GM06990 (cell line): ENCODE measurements around the gene FBXO45.

Experiments used
- DNase-seq: peaks from one replicate; pipeline ENCODE4 v3.0.0-alpha.2; 2011; ENCODE audit not compliant: insufficient read length; ENCODE audit errors: extremely low read depth
- H3K27me3 ChIP-seq: replicated peaks from 2 replicates; pipeline ENCODE4 v1.6.0; 2011; ENCODE audit warnings: low read length; ENCODE audit not compliant: control insufficient read depth, insufficient read depth
- H3K36me3 ChIP-seq: 2 replicates; pipeline ENCODE4 v1.5.1; 2011; ENCODE audit warnings: low read length; ENCODE audit not compliant: control insufficient read depth, insufficient read depth
- H3K4me3 ChIP-seq: replicated peaks from 2 replicates; pipeline ENCODE4 v1.5.1; 2011; ENCODE audit warnings: low read depth, mild to moderate bottlenecking, control low read depth, low read length
- TF ChIP-seq, protein P1 (sequence below): IDR thresholded peaks from 2 replicates; pipeline ENCODE4 v1.5.1; 2011; ENCODE audit warnings: low read length, control low read depth, mild to moderate bottlenecking, inconsistent platforms; ENCODE audit not compliant: insufficient read depth, poor library complexity, severe bottlenecking

FBXO45 gene

DNA sequence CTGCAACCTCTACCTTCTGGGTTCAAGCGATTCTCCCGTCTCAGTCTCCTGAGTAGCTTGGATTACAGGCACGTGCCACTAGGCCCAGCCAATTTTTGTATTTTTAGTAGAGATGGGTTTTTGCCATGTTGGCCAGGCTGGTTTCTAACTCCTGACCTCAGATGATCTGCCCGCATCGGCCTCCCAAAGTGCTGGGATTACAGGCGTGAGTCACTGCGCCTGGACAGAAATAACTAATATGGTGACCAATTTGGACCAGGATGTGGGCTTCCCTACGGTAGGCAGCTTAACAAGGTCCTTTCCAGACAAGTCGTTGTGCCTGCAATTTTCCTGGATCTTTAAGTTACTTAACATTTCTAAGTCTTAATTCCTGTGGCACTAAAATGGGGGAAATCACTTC, 14.9 kb upstream of the FBXO45 start:
- no peaks in the 10 kb centered on the region for H3K27me3 ChIP-seq
- H3K4me3 ChIP-seq, result no peak overlapping the region
- TF ChIP-seq, protein P1, sequence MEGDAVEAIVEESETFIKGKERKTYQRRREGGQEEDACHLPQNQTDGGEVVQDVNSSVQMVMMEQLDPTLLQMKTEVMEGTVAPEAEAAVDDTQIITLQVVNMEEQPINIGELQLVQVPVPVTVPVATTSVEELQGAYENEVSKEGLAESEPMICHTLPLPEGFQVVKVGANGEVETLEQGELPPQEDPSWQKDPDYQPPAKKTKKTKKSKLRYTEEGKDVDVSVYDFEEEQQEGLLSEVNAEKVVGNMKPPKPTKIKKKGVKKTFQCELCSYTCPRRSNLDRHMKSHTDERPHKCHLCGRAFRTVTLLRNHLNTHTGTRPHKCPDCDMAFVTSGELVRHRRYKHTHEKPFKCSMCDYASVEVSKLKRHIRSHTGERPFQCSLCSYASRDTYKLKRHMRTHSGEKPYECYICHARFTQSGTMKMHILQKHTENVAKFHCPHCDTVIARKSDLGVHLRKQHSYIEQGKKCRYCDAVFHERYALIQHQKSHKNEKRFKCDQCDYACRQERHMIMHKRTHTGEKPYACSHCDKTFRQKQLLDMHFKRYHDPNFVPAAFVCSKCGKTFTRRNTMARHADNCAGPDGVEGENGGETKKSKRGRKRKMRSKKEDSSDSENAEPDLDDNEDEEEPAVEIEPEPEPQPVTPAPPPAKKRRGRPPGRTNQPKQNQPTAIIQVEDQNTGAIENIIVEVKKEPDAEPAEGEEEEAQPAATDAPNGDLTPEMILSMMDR, result no peak
- no peak for DNase-seq
- no peaks in the 10 kb centered on the region for H3K36me3 ChIP-seq

DNA sequence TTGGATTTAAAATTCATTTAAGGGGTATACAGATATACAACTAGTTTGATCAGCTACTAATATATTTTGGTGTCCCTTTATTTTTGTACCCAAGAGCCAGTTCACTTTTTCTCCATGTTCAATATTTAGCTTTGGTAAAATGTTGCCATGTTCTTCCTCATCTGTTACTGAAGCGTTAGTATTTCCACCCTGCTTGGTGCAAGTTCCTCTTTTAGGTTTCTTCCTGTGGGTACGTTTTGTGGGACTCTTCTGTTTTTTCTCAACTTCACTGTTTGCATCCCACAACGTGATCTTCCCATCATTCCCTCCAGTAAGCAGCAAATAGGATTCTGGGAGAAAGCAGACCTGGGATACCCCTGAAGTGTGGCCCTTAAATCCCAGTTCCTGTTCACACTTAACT, 14.3 kb upstream of the FBXO45 start:
- Histone ChIP-seq H3K36me3 (no peaks in the 10 kb centered on the region), H3K27me3 (no peaks in the 10 kb centered on the region), H3K4me3 (no peak overlapping the region)
- DNase-seq, result no peak
- TF ChIP-seq, protein P1, result no peak

DNA sequence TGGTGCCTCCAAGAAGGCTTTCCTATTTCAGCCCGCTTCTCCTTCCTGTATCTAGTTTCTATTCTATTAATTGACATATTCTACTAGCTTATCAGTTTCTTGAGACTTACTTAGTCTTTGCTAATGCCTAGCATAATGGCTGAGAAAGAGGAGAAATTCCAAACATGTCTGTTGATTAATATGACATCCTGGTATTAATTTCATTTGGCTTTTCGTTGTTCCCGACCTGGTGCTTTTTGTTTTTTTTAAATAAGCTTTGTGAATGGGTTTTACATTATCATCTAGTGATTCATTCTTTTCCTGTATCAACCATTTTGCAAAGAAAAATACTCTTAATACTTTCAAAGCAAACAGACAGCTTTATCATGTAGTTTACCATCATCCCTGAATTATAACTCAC, 13.2 kb upstream of the FBXO45 start:
- TF ChIP-seq, protein P1, result no peak
- DNase-seq, result no peak
- Histone ChIP-seq H3K36me3 (no peaks in the 10 kb centered on the region), H3K4me3 (no peak overlapping the region), H3K27me3 (no peaks in the 10 kb centered on the region)

DNA sequence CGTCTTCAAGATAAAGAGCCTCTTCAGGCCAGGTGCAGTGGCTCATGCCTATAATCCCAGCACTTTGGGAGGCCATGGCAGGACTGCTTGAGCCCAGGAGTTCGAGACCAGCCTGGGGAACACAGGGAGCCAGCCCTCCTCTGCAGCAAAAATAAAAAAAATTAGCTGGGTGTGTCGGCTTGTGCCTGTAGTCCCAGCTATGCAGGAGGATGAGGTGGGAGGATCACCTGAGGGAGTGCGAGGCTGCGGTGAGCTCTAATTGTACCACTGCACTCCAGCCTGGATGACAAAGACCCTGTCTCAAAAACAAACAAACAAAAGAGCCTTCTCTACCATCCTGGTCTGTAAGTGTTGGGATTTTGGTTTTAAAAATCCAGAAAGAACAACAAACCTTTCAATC, 11.2 kb upstream of the FBXO45 start:
- TF ChIP-seq, protein P1, result no peak
- H3K36me3 ChIP-seq, result no peaks in the 10 kb centered on the region; the same call in 1 of the 2 replicates
- no peaks in the 10 kb centered on the region for H3K27me3 ChIP-seq
- no peak for DNase-seq
- H3K4me3 ChIP-seq, result no peak overlapping the region

DNA sequence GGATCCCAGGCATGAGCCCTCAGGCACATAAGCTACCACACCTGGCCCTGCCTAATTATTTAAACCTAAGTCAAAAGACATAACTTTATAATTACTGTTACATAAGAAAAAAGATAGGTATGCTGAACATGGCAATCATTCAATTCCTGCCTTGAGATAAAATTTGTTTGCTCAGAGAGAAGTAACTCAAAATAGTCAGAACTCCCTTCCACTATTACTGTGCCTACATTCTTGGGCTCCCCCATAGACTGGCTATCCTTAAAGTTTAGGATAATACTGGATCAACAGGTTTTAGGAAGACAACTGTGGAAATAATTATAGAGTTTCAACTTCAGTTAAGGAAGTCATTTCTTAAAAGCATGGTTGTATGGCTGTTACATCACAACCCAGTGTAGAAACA, 10.0 kb upstream of the FBXO45 start:
- DNase-seq, result no peak
- Histone ChIP-seq H3K27me3 (no peaks in the 10 kb centered on the region), H3K4me3 (no peak overlapping the region), H3K36me3 (no peaks in the 10 kb centered on the region; the same call in 1 of the 2 replicates)
- TF ChIP-seq, protein P1, result no peak

DNA sequence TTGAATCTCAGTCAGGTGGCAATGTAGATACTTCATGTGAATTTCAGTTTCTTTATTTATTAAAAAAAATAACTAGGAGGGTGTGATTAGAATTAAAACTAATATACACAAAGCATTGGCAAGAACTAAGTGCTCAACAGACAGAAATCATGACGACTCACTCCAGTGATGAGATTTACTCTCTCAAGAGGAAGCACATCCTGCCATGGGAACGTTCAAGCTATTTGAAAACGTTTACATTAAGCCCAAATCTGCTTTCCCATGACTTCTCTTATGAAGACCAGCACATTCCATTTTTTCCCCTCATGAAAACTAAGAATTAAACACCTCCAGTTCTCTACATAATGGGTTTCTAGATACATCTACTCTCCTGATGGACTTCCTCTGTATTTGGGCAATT, 8.6 kb upstream of the FBXO45 start:
- Histone ChIP-seq H3K27me3 (no peaks in the 10 kb centered on the region), H3K36me3 (no peaks in the 10 kb centered on the region; the same call in 1 of the 2 replicates), H3K4me3 (no peak overlapping the region)
- DNase-seq, result no peak
- TF ChIP-seq, protein P1, result no peak
